Measurements from ENCODE around the gene TMOD1.

The TMOD1 gene

DNA sequence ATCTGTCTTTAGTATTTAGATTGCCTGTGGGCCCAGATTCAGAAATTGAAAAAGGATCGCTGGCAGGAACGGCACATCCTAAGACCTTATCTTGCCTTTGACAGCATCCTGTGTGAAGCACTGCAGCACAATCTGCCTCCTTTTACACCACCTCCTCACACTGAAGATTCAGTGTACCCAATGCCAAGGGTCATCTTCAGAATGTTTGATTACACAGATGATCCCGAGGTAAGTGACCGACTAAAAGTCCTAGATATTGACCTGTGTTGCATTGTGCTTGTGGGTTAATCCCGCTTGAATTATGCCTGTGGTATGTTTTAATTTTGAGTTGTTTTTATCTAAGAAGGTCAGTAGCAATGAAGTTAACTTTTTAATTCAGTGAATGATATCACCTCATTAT lies 146.5 kb downstream of the TMOD1 start:
- DNase-seq: no peak
